BJ (cell line): ENCODE data around the gene DBNDD1. TPM values are rescaled to one million over a fixed set of nuclear protein-coding genes. Genes with fewer than 3 reads are reported as not detected.
A peak's percentile ranks its signal among the peaks of the same experiment; 100 is the strongest.

ENCODE experiments used
- CTCF ChIA-PET: fragments of 350-600 bp; formaldehyde crosslinking; extraction: SDS; loops from one replicate; lab custom pipeline; 2021; ENCODE audit warnings: antibody characterized with exemption, inconsistent platforms; lab: Yijun Ruan, JAX
- POLR2A ChIA-PET: fragments of 300-600 bp; sonication (Branson Sonifier 250); formaldehyde crosslinking; extraction: SDS; loops from one replicate; lab custom pipeline; 2021; ENCODE audit warnings: antibody characterized with exemption; lab: Charles Lee
- DNase-seq: peaks from one replicate; pipeline ENCODE4 v3.0.0-alpha.2; 2011; ENCODE audit warnings: low read depth
- H3K27me3 ChIP-seq: 2 replicates; pipeline ENCODE4 v1.6.0; 2011; ENCODE audit warnings: low read length; ENCODE audit not compliant: control insufficient read depth, insufficient read depth
- H3K36me3 ChIP-seq: 2 replicates; pipeline ENCODE4 v1.5.1; 2011; ENCODE audit warnings: low read length; ENCODE audit not compliant: control insufficient read depth, insufficient read depth
- H3K4me3 ChIP-seq: 2 replicates; pipeline ENCODE4 v1.5.1; 2011; ENCODE audit warnings: low read depth, mild to moderate bottlenecking, control low read depth, low read length
- CTCF ChIP-seq: IDR thresholded peaks from 2 replicates; pipeline ENCODE4 v1.5.1; 2011; ENCODE audit warnings: low read depth, mild to moderate bottlenecking, control low read depth, inconsistent platforms, low read length, moderate library complexity; ENCODE audit not compliant: insufficient read depth
- polyA plus RNA-seq: library from polyadenylated mRNA; depleted of rRNA; stranded (reverse); fragments of >200 nt; gene quantifications from 2 replicates; pipeline ENCODE4 v1.2.3, GENCODE V29; 2011

Gene DBNDD1
- polyA plus RNA-seq, 1 experiment: 4.6 TPM

- Histone ChIP-seq H3K4me3 (no peak overlapping the region), H3K27me3 (no peaks in the 10 kb centered on the region), H3K36me3 (peaks cover 2% of the 10 kb centered on the region; the same call in 1 of the 2 replicates)
- CTCF ChIA-PET: no interaction called here
- DNase-seq: no peak
- POLR2A ChIA-PET: no interaction called here
- no peak for TF ChIP-seq CTCF
Measured at GRCh38 chr16:89974870-89975269, 44.4 kb downstream of the DBNDD1 start.

GRCh38 chr16:89973654-89974335 is 45.5 kb downstream of the DBNDD1 start:
- DNase-seq: no peak
- Histone ChIP-seq H3K27me3 (no peaks in the 10 kb centered on the region), H3K36me3 (no peaks in the 10 kb centered on the region), H3K4me3 (no peak overlapping the region)
- ChIA-PET POLR2A (no interaction called here), CTCF (interaction anchor here (1.1 kb wide), 1 partner anchor 32 kb away, joined by 3 read pairs; no protein-coding TSS in a partner anchor)
- no peak for TF ChIP-seq CTCF

GRCh38 chr16:89973235-89973634 is 46.0 kb downstream of the DBNDD1 start:
- no peak for TF ChIP-seq CTCF
- Histone ChIP-seq H3K27me3 (no peaks in the 10 kb centered on the region), H3K36me3 (no peaks in the 10 kb centered on the region), H3K4me3 (peak overlapping the region; percentile 92)
- CTCF ChIA-PET: interaction anchor here (1.1 kb wide), 1 partner anchor 31 kb away, joined by 3 read pairs; no protein-coding TSS in a partner anchor
- DNase-seq: no peak
- POLR2A ChIA-PET: no interaction called here

GRCh38 chr16:89972244-89973234 is 46.7 kb downstream of the DBNDD1 start:
- peak overlapping the region; percentile 92 for H3K4me3 ChIP-seq
- no peaks in the 10 kb centered on the region for H3K27me3 ChIP-seq
- POLR2A ChIA-PET: interaction anchor here (0.6 kb wide), 1 partner anchor 54 kb away, joined by 15 read pairs; the partner anchor contains the start of gene MC1R
- CTCF ChIA-PET: interaction anchor here (1.1 kb wide), 1 partner anchor 30 kb away, joined by 3 read pairs; no protein-coding TSS in a partner anchor
- no peak for TF ChIP-seq CTCF
- peak; percentile 40 for DNase-seq
- no peaks in the 10 kb centered on the region for H3K36me3 ChIP-seq
